HuH-7 (cell line): Measurements from ENCODE around the gene SLC28A1.
"Not testable (repeated sequence)": the region's sequence is repeated elsewhere in the genome, so short reads cannot be mapped to it uniquely, and the experiment has no call there.

Experiments
- DNase-seq: peaks from one replicate; pipeline ENCODE4 v3.0.0; 2011; ENCODE audit warnings: low spot score

The SLC28A1 gene

GRCh38 chr15:84862214-84862975 lies 22.1 kb upstream of the SLC28A1 start:
- no peak for DNase-seq

- no peak for DNase-seq
Measured at GRCh38 chr15:84863565-84864443, 20.7 kb upstream of the SLC28A1 start.

- no peak for DNase-seq
Measured at GRCh38 chr15:84864444-84864795, 20.0 kb upstream of the SLC28A1 start.

- DNase-seq: no peak
Measured at GRCh38 chr15:84865074-84865569, 19.3 kb upstream of the SLC28A1 start.

- no peak for DNase-seq
Measured at GRCh38 chr15:84868037-84868880, 16.2 kb upstream of the SLC28A1 start.

- no peak for DNase-seq
Measured at GRCh38 chr15:84869510-84869909, 15.0 kb upstream of the SLC28A1 start.

- DNase-seq: no peak
Measured at GRCh38 chr15:84871428-84871985, 13.0 kb upstream of the SLC28A1 start.

- no peak for DNase-seq
Measured at GRCh38 chr15:84872009-84872910, 12.2 kb upstream of the SLC28A1 start.

- no peak for DNase-seq
Measured at GRCh38 chr15:84873997-84874396, 10.5 kb upstream of the SLC28A1 start.

- no peak for DNase-seq
Measured at GRCh38 chr15:84874981-84875699, 9.3 kb upstream of the SLC28A1 start.

- DNase-seq: no peak
Measured at GRCh38 chr15:84876269-84876668, 8.2 kb upstream of the SLC28A1 start.

GRCh38 chr15:84877701-84878100 lies 6.8 kb upstream of the SLC28A1 start:
- DNase-seq: not testable (repeated sequence)

- DNase-seq: peak; percentile 71
Measured at GRCh38 chr15:84878504-84878903, 6.0 kb upstream of the SLC28A1 start.

GRCh38 chr15:84879088-84879780 lies 5.2 kb upstream of the SLC28A1 start:
- DNase-seq: no peak

- DNase-seq: no peak
Measured at GRCh38 chr15:84880007-84880406, 4.5 kb upstream of the SLC28A1 start.

- no peak for DNase-seq
Measured at GRCh38 chr15:84880822-84881519, 3.5 kb upstream of the SLC28A1 start.

- DNase-seq: no peak
Measured at GRCh38 chr15:84881520-84881830, 3.0 kb upstream of the SLC28A1 start.

GRCh38 chr15:84883466-84883865 lies 996 bp upstream of the SLC28A1 start:
- peak; percentile 62 for DNase-seq

- DNase-seq: no peak
Measured at GRCh38 chr15:84885801-84886200, 1.3 kb downstream of the SLC28A1 start.
